Fibroblast of skin of left biceps (primary cell): ENCODE results near the gene EML1.

Experiments
- DNase-seq, 2 experiments: peaks; one replicate each; pipeline ENCODE4 v3.0.0-alpha.2; 2013; ENCODE audit warnings: low read depth in 2 of 2

EML1 gene

DNA sequence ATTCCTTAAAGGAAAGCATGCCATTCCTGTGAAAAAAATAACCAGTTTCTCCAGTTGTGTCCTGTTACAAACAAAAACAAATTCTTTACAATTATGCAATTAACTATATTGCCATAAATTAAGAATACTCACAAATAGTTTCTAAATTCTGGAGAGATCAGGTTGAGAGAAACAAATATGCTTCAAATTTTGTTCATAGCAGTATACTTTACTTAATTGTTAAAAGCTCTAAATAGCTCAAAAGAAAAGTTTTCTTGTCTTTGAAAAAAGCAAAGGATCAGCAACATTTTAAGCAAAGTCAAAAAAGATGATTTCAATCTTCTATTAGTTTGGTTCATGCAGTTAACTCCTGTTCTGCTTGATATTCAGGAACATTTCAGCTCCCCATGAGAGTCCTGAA is 109.7 kb downstream of the EML1 start:
- no peak for DNase-seq

GRCh38 chr14:99904506-99904905 is 111.3 kb downstream of the EML1 start:
- DNase-seq, result no peak

- DNase-seq, result no peak
These were observed 111.9 kb downstream of the EML1 start for GRCh38 chr14:99905121-99905520.

- no peak for DNase-seq
These were observed 114.8 kb downstream of the EML1 start for GRCh38 chr14:99907761-99908652.

DNA sequence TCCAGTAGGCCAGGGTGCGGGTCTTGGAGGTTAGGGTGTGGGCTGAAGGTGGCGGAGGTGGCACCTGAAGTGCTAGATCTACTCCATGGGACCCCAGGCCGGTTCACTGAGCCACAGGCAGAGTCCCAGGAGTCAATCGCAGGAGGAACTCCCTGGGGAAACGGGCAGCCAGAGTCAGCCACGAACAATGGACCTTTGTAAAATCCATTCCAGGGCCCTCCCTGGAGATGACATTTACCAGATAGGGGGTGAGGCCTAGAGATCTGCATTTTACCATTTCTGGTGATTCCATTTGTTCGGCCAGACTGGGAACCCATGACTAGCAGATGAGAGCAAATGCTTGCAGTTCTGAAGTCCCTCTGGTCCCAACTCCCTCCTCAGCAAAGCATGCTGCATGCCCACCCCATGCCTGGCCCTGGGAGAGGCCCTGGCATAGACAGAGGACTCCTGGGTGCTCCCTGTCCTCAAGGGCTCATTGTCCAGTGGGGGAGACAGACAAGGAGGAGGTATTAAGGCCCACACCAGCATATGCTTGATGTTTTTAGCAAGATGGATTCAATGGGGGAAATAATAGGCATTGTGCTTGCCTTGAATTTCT is 115.5 kb downstream of the EML1 start:
- no peak for DNase-seq

DNA sequence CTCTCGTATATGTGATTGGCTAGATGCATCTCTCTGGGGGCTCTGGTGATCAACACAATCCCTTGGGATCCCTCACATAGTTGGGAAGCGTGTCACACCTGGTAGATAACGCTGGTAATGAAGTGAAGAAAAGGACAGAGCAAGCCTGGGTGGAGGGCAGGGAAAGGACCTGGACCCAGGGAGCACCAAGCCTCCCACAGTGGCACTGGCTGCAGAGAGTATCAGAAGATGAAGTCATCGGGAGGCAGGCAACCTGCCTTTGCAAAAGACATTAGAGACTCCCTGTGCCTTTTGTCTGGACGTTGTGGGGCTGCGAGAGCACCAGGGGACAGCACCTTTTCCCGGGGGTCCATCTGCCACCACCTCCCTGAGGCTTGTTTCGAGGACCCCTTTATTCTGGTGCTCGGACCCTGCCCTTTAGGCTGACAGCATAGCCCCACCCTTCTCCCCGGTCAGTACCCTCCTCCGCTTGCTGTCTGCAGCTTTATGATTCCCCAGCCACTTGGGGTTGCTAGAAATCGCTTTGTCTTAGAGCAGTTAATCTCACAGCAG is 116.4 kb downstream of the EML1 start:
- no peak for DNase-seq

DNA sequence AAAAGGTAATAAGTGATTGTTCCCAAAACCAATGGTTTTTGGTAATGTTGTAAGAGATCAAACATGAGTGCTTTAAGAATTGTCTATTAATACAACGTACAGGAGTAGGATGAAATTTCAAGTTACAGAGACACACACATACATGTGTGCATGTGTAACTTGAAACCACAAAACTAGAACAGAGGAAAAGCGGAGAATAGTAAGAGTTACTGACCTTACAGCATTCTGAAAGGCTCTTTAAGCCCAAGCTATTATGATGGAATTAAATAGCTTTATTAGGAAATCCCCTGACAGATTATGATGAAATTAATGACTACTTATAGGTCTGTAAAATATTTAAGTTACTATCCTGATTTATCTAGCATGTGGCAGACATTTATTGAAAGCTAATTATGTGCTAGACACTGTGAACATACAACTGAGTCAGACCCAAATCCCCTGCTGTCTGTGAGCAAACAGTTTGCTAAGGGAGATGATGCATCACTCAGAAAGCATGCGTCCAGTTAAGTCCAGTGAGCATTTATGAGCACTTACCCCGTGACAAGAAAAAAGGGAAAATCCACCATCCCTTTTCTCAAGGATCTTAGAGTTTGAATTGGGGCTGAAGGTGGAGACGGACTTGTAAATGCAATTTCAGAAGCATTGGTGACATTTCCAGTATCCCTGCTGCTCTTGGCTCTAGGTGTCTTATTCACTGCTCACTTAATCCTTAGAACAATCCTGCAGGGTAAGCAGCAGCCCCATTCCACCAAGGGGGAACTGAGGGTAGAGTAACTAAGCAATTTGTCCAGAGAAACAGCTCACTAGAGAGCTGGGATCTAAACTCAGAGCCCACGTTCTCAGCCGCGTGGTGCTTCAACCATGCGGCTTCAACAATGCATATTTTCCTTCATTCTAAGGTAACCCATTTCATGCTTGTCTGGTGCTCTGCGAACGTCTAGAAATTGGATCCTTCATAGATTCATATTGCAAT is 117.4 kb downstream of the EML1 start:
- DNase-seq, result peak; percentile 63 to 67

GRCh38 chr14:99915305-99916090 is 122.3 kb downstream of the EML1 start:
- no peak for DNase-seq

GRCh38 chr14:99916091-99916383 is 122.8 kb downstream of the EML1 start:
- no peak for DNase-seq

DNA sequence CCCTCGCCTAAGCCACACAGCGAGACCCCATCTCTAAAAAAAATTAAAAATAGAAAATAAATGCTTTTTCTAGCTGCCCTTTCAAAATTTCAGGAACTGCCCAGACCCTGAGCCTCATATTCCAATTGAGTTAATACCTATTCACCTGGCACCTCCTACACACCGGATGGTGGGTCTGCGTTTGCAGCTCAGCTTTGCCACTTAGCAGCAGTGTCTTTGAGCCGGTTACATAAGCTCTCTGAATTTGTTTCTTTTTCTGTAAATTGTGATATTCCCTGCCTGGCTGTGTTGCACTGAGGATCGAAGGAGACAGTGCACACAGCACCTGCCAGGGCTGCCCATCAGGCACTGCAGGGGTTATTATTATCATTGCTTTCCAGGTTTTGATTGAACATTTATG is 125.6 kb downstream of the EML1 start:
- no peak for DNase-seq

- no peak for DNase-seq
These were observed 128.2 kb downstream of the EML1 start for GRCh38 chr14:99921425-99921824.

DNA sequence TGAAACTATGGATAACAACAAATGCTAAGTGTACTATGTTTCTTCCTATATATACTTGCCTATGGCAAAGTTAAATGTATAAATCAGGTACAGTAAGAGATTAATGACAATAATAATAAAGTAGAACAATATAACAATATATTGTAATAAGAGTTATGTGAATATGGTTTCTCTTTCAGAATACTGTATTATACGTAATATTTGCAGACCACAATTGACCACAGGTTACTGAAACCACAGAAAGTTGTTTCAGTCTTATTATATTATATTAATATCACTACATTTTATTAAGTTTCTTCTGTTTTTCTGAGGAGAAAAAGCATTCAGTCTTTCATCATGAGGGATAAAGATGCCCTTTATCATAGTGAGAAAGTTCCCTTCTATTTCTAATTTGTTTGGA is 131.2 kb downstream of the EML1 start:
- no peak for DNase-seq

DNA sequence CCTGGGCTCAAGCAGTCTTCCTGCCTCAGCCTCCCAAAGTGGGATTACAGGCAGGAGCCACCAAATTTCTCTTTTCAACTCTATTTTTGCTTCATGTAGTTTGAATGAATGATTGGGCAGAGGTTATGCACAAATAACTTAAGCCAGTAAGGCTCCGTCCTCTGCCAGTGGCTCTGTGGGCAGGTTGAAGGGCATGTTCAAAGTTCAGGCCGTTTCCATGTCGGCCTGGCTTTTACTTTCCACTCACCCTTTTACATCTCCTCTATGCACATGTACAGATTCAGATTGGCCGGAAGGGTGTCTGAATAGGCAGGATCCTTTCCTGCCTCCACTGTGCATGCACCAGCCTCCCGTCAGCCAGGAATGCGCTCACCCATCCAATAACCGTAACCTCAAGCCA is 132.3 kb downstream of the EML1 start:
- no peak for DNase-seq

GRCh38 chr14:99928963-99929362 is 135.8 kb downstream of the EML1 start:
- DNase-seq, result no peak

DNA sequence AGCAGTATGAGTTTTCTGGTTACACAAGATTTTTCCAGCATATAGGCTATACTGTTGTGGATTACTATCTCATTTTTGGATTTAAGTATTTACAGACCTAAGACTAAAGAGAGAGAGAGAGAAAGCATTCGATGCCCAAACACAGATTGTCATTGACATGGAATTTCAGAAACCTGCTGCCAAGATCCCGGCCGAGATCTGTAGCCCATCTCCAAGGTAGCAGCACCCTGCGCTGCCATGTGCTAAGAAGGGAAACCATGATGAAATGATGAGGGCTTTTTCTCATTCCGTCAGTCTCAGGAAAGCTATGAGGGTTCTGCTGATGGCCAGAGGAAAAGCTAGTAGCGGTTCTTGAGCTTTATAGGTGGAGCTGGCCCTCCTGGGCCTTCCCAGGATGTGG is 136.4 kb downstream of the EML1 start:
- DNase-seq, result no peak

DNA sequence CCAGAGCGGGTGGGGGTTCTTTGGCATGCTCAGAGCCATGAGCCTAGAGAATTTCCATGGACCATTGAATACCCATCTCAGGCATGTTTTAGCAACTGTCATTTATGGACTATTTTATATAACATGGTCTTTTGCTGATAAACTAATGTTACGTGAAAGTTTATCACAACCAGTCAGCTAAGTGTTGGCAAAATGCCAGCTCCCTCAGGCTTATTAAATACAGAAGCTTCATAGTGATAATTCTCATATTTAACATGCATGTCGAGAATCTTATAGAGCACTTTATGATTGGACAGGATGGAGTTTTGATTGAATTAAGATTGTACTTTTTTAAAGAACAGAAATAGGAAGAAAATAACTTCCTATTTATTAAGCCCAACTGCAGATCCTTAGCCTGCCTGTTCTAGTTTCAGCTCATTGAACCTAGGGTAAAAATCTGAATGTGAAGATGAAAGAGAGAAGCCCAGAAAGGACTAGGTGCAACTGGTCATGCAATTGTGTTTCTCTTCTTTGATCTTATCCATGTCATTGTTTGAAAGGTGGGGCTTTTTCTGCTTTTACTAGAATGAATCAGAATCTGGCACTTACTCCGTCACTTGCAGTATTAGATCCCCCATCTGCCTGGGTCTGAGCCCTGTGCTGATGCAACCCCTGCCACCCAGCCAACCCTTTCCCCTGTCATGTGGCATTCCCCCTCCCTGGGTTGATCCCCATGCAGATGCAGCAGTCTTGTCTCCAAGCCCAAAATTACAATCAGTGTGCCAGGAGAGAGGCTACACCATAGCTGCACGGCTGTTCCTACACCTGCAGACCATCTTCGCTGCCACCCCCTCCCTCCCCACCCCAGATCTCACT is 137.4 kb downstream of the EML1 start:
- no peak for DNase-seq

DNA sequence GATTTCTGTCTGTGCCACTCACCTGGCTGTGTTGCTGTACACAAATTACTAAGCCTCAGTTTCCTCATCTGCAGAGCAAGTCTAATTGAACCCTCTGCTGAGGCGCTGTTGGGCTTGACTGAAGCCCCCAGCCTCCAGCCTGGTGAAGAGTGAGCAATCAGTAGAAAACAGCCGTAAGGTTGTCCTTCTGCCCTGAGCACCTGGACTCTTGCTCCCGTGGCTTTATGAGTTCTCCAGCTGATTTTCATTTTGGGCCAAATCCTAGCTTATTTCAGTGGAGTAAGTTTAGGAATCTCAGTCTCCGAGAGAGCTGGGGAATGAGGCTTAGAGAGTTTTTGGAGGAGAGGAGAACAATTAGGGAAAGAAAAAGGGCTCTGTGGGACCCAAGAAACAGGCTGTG is 138.1 kb downstream of the EML1 start:
- no peak for DNase-seq

GRCh38 chr14:99936056-99936455 is 142.8 kb downstream of the EML1 start:
- DNase-seq, result no peak

GRCh38 chr14:99936738-99937474 is 143.7 kb downstream of the EML1 start:
- DNase-seq, result no peak
